Ectodermal cell (in vitro differentiated cells): ENCODE data around the gene PIK3C3.
"Not testable (repeated sequence)": the region's sequence is repeated elsewhere in the genome, so short reads cannot be mapped to it uniquely, and the experiment has no call there.

Source experiments
- H3K27ac ChIP-seq: 2 replicates; pipeline ENCODE4 v1.7.0; 2013; ENCODE audit warnings: mild to moderate bottlenecking, low read depth, low read length; ENCODE audit not compliant: insufficient read depth, poor library complexity, severe bottlenecking
- H3K27me3 ChIP-seq: 2 replicates; pipeline ENCODE4 v1.7.0; 2013; ENCODE audit warnings: mild to moderate bottlenecking, low read length; ENCODE audit not compliant: insufficient read depth, control insufficient read depth, poor library complexity, severe bottlenecking
- H3K36me3 ChIP-seq: one replicate; pipeline ENCODE4 v1.7.0; 2013; ENCODE audit warnings: low read length; ENCODE audit not compliant: control insufficient read depth, insufficient read depth
- H3K4me1 ChIP-seq: one replicate; pipeline ENCODE4 v1.7.0; 2013; ENCODE audit warnings: low read length; ENCODE audit not compliant: control insufficient read depth, insufficient read depth
- H3K4me3 ChIP-seq: 2 replicates; pipeline ENCODE4 v1.7.0; 2013; ENCODE audit warnings: low read depth, low read length, control low read depth; ENCODE audit not compliant: insufficient read depth
- H3K9me3 ChIP-seq: 2 replicates; pipeline ENCODE4 v1.7.0; 2013; ENCODE audit warnings: mild to moderate bottlenecking, low read length, moderate library complexity; ENCODE audit not compliant: control insufficient read depth
- WGBS, 2 experiments: methylation state at CpG; one replicate each; pipeline ENCODE4 v1.1.7; 2013; ENCODE audit warnings: missing lambda C conversion rate in 2 of 2; 5-methylcytosine and 5-hydroxymethylcytosine counted together

Gene PIK3C3

DNA sequence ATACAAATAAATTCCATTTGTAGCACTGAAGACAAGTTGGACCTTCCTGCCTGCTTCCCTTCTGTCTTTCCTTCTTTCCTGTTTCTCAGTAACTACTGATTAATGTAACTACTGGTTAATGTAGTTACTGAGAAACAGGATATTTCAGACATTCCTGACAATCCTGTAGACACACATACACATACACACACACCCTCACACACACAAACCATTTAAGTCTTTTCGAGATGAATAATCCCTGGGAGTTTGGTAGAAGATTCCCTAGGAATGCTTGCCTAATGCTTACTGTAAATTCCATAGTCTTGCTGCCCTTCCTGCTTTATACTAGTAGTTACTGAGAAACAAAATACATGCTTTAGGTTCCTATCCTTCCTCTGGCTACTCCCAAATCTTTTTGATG, 83.9 kb downstream of the PIK3C3 start:
- Histone ChIP-seq H3K27me3 (no peaks in the 10 kb centered on the region), H3K4me3 (no peak overlapping the region), H3K9me3 (no peaks in the 10 kb centered on the region), H3K27ac (no peak overlapping the region), H3K36me3 (peaks cover 3% of the 10 kb centered on the region), H3K4me1 (no peaks in the 10 kb centered on the region)
- WGBS, 2 experiments = 86 to 96% methylated on average over 1 of the region's 1 CpG

GRCh38 chr18:42039396-42039795, 84.4 kb downstream of the PIK3C3 start:
- no peaks in the 10 kb centered on the region for H3K9me3 ChIP-seq
- no peak overlapping the region for H3K4me3 ChIP-seq
- no peaks in the 10 kb centered on the region for H3K4me1 ChIP-seq
- no peaks in the 10 kb centered on the region for H3K27me3 ChIP-seq
- peaks cover 3% of the 10 kb centered on the region for H3K36me3 ChIP-seq
- H3K27ac ChIP-seq = no peak overlapping the region
- WGBS, 2 experiments = 93 to 100% methylated on average over 1 of the region's 1 CpG

DNA sequence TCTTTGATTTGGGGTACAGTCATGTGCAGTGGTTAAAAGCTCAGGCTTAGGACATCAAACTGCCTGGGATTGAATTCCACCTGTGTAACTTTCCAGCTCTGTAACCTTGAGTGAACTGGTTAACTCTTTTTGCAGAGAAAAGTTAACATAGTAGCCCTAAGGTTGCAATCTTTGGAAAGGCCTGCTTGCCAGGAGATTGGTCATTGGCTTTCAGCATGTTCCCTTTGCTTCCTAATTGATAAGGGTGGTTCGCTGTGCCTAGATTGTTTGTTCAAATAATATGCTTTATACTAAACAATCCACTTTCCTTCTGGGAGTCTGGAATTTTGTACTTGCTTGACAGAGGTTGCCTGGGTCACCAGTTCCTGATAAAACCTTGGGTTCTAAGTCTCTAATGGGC, 86.8 kb downstream of the PIK3C3 start:
- H3K27me3 ChIP-seq = no peaks in the 10 kb centered on the region
- no peaks in the 10 kb centered on the region for H3K9me3 ChIP-seq
- peaks cover 3% of the 10 kb centered on the region for H3K36me3 ChIP-seq
- no peak overlapping the region for H3K27ac ChIP-seq
- 100% methylated on average over 1 of the region's 1 CpG; no CpG with 5 or more reads in 1 of the 2 experiments for WGBS, 2 experiments
- no peaks in the 10 kb centered on the region for H3K4me1 ChIP-seq
- H3K4me3 ChIP-seq = no peak overlapping the region

- no peak overlapping the region for H3K4me3 ChIP-seq
- H3K27me3 ChIP-seq = no peaks in the 10 kb centered on the region
- H3K4me1 ChIP-seq = no peaks in the 10 kb centered on the region
- WGBS, 2 experiments = 100% methylated on average over 1 of the region's 1 CpG; no CpG with 5 or more reads in 1 of the 2 experiments
- H3K36me3 ChIP-seq = peaks cover 3% of the 10 kb centered on the region
- H3K27ac ChIP-seq = no peak overlapping the region
- H3K9me3 ChIP-seq = no peaks in the 10 kb centered on the region
Observed at GRCh38 chr18:42045346-42045745, 90.3 kb downstream of the PIK3C3 start.

DNA sequence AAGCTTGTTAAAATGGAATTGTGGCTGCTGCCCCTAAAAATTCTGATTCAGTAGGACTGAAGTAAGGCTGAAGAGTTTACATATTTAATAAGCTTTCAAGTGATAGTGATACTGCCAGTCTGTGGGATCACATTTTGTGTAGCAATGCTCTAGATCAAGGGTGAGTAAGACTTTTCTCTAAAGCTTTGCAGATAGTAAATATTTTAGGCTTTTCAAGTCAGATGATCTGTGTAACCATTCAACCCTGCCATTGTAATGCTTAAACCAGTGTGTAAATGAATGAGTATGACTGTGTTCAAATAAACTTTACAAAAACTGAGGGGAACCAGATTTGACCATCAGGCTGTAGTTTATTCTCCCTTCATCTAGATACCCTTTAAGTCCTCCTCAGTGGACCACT, 92.7 kb downstream of the PIK3C3 start:
- Histone ChIP-seq H3K4me3 (no peak overlapping the region), H3K27me3 (no peaks in the 10 kb centered on the region), H3K4me1 (no peaks in the 10 kb centered on the region), H3K27ac (no peak overlapping the region), H3K9me3 (no peaks in the 10 kb centered on the region), H3K36me3 (no peaks in the 10 kb centered on the region)

- no peaks in the 10 kb centered on the region for H3K27me3 ChIP-seq
- H3K4me1 ChIP-seq = no peaks in the 10 kb centered on the region
- H3K4me3 ChIP-seq = no peak overlapping the region
- no peaks in the 10 kb centered on the region for H3K9me3 ChIP-seq
- WGBS, 2 experiments = 97 to 98% methylated on average over 2 of the region's 2 CpGs
- H3K36me3 ChIP-seq = no peaks in the 10 kb centered on the region
- H3K27ac ChIP-seq = no peak overlapping the region
Observed at GRCh38 chr18:42048158-42048557, 93.1 kb downstream of the PIK3C3 start.

DNA sequence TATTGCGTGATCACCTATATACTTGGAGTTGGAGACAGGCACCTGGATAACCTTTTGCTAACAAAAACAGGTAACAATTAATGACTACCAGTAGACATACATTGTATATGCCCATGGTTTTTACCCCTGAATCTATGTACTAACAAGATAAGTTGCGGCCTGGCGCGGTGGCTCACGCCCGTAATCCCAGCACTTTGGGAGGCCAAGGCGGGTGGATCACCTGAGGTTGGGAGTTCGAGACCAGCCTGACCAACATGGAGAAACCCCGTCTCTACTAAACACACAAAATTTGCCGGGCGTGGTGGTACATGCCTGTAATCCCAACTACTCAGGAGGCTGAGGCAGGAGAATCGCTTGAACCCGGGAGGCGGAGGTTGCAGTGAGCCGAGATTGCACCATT, 94.5 kb downstream of the PIK3C3 start:
- not testable (repeated sequence) for H3K27me3 ChIP-seq, H3K4me1 ChIP-seq, H3K27ac ChIP-seq, H3K4me3 ChIP-seq, H3K9me3 ChIP-seq, H3K36me3 ChIP-seq
- WGBS, 2 experiments = 91 to 96% methylated on average over 15 of the region's 15 CpGs

DNA sequence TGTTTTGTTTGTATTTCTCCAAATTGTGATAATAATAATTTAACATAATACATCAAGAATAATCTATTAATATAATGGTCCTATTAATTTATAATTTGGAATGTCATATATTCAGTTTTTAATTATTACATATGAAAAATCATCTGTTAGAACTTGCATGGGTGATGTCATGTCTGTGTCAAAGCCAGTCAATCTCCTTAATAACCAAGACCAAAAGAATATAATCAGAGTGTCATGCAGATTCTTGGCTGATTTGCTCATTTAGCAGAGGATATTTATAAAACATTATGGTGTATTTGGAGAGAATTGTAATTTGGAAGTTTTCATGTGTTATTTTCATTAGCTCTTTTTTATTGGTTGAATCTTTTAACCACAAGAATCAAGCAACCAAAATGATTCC, 96.4 kb downstream of the PIK3C3 start:
- Histone ChIP-seq H3K4me3 (no peak overlapping the region), H3K27ac (no peak overlapping the region), H3K36me3 (no peaks in the 10 kb centered on the region), H3K9me3 (no peaks in the 10 kb centered on the region), H3K4me1 (no peaks in the 10 kb centered on the region), H3K27me3 (no peaks in the 10 kb centered on the region)

DNA sequence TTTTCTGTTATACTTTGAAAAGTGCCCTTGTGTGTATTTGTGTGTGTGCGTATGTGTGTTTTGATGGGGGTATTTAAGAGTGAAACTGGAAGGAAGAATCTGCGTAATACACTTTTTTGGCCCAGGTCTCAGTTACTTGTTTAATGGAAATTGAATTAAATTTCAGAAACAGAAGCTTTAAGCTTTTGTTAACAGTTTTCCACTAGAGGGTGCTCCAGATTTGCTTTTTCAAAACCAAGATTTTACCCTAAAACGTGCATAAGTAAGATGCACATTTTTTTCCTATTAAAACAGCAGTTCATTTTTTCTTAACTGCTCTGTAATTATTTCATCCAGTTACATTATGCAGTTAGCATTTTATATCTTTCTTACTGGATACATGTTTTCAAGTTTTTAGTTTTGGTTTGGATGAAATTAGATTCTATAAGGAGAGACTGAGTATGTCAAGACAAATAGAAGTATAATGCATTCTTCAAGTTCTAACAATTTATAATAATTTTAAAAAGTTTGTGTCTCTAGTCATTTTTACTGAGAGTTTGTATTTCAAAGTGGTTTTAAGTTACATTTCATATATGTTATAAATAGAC, 97.2 kb downstream of the PIK3C3 start:
- H3K27ac ChIP-seq = no peak overlapping the region

GRCh38 chr18:42053188-42053781, 98.3 kb downstream of the PIK3C3 start:
- Histone ChIP-seq H3K27ac (no peak overlapping the region), H3K9me3 (no peaks in the 10 kb centered on the region), H3K36me3 (no peaks in the 10 kb centered on the region), H3K27me3 (no peaks in the 10 kb centered on the region), H3K4me1 (no peaks in the 10 kb centered on the region), H3K4me3 (no peak overlapping the region)
- 16 to 19% methylated on average over 4 of the region's 5 CpGs for WGBS, 2 experiments

More for the DNA sequence above, 97.2 kb downstream of the PIK3C3 start:
- H3K27me3 ChIP-seq = no peaks in the 10 kb centered on the region
- no peaks in the 10 kb centered on the region for H3K4me1 ChIP-seq
- H3K9me3 ChIP-seq = no peaks in the 10 kb centered on the region
- H3K36me3 ChIP-seq = no peaks in the 10 kb centered on the region
- H3K4me3 ChIP-seq = no peak overlapping the region
- WGBS, 2 experiments = 76 to 87% methylated on average over 3 of the region's 3 CpGs

DNA sequence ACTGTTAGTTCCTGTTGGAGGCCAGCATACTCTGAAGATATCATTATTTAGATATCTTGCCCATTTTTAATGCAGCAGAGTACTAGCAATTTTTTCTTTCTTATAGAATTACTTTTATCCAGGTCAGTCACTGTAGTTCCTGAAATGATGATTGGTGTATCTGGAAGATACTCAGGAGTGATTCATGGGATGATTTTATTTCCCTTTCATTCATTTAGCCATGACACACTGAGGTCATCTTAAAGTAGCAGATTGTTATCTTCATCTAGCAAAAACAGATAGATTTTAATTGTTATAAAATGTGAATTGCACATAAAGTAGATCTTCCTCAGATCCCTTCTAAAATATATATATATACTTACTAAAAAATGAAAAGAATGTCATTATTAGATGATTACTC, 109.1 kb downstream of the PIK3C3 start:
- Histone ChIP-seq H3K36me3 (no peaks in the 10 kb centered on the region), H3K4me3 (no peak overlapping the region), H3K27ac (no peak overlapping the region), H3K9me3 (no peaks in the 10 kb centered on the region), H3K4me1 (no peaks in the 10 kb centered on the region), H3K27me3 (no peaks in the 10 kb centered on the region)
